NCI-H2107 treated with DMSO at 0.1 percent for 48 hours (cell line): Measurements from ENCODE around the gene PITPNC1.
"Not testable (repeated sequence)": the region's sequence is repeated elsewhere in the genome, so short reads cannot be mapped to it uniquely, and the experiment has no call there.

Source experiments
- DNase-seq: peaks from one replicate; lab custom pipeline; 2025; ENCODE audit not compliant: unreplicated experiment; lab: John Stamatoyannopoulos, UW

Gene PITPNC1

GRCh38 chr17:67456103-67456502, 79.0 kb downstream of the PITPNC1 start:
- DNase-seq, result no peak

GRCh38 chr17:67456889-67457288, 79.8 kb downstream of the PITPNC1 start:
- no peak for DNase-seq

DNA sequence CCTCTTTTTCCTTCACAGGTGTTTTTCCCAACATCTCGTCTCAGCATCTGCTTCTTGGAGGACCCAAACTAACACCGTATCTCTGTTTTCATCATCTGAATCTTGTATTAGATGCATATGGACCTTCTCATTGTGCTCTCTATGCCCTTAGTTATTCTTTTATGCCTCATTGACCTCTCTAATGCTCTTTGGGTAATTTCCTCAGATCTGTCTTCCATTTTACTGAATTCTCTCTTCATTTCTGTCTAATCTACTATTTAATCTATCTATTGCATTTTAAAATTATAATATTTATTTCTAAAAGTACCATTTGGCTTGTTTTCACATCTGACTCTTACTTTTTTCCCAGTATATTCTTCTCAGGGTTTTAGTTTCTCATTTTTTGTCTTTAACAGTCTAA, 81.1 kb downstream of the PITPNC1 start:
- DNase-seq, result no peak

DNA sequence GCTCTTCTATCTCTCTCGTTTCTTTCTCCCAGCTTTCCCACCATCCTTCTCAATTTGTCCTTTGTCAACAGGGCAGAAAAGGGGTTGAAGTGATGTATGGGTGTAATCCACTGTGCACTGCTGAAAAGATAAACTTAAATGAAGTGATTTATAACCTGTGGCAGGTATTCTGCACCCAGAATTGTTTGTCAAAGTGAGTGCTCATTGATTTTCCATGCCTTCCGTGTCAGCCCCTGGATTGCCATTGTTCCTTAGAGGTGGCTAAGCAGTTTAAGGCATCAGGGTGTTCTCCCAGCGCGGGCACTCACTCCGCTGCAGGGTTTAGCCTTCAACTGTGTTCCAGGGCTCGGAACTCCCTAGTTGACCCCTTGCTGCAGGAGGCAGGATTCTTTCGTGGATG, 82.9 kb downstream of the PITPNC1 start:
- DNase-seq, result no peak

GRCh38 chr17:67461228-67461780, 84.2 kb downstream of the PITPNC1 start:
- DNase-seq, result no peak

GRCh38 chr17:67461876-67462275, 84.8 kb downstream of the PITPNC1 start:
- DNase-seq, result no peak

- no peak for DNase-seq
Observed at GRCh38 chr17:67466251-67466796, 89.2 kb downstream of the PITPNC1 start.

- DNase-seq, result peak; percentile 55
Observed at GRCh38 chr17:67467500-67468455, 90.7 kb downstream of the PITPNC1 start.

- DNase-seq, result no peak
Observed at GRCh38 chr17:67469208-67469980, 92.3 kb downstream of the PITPNC1 start.

DNA sequence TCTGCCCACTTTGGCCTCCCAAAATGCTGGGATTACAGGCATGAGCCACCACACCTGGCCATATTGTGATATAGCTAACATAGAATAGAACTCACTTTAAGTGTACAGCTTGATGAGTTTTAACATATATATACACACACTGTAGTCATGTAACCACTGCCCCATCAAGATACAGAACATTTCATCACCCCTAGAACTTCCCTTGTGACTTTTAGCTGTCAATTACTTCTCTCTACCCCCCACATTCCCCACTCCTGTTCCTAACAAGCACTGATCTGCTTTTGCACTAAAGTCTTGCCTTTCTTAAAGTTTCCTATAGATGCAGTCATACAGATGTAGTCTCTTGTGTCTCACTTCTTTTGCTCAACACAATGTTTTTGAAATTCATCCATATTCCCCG, 93.1 kb downstream of the PITPNC1 start:
- no peak for DNase-seq

- DNase-seq, result no peak
Observed at GRCh38 chr17:67471118-67471517, 94.0 kb downstream of the PITPNC1 start.

- DNase-seq, result not testable (repeated sequence)
Observed at GRCh38 chr17:67472606-67473005, 95.5 kb downstream of the PITPNC1 start.

DNA sequence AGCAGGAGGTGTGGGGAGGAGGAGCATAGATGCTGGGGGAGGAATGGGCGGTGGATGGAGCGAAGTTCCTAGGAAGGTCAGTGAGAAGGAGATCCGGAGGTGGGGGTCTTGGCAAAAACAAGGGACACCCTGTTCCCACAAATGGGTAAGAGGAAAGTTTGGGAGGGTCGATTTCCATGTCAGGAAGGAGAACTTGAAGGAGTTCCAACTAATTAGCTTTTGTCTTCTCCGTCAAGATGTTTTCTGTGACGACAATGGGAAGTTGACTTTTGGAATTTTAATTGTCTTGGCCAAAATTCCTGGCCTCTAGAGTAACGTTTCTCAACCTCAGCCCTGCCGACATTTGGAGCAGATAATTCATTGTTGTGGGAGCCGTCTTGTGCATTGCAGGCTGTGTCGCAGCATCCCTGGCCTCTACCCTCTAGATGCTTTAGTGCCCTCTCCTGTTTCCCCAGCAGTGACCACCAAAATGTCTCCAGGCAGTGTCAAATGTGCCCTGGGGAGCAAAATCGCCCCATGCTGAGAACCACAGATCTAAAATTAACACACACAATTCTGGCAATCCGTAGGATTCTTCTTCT, 97.1 kb downstream of the PITPNC1 start:
- DNase-seq, result no peak

- DNase-seq, result peak; percentile 78
Observed at GRCh38 chr17:67475161-67475937, 98.3 kb downstream of the PITPNC1 start.

GRCh38 chr17:67476787-67477335, 99.8 kb downstream of the PITPNC1 start:
- DNase-seq, result no peak

- DNase-seq, result no peak
Observed at GRCh38 chr17:67477687-67478086, 100.6 kb downstream of the PITPNC1 start.

DNA sequence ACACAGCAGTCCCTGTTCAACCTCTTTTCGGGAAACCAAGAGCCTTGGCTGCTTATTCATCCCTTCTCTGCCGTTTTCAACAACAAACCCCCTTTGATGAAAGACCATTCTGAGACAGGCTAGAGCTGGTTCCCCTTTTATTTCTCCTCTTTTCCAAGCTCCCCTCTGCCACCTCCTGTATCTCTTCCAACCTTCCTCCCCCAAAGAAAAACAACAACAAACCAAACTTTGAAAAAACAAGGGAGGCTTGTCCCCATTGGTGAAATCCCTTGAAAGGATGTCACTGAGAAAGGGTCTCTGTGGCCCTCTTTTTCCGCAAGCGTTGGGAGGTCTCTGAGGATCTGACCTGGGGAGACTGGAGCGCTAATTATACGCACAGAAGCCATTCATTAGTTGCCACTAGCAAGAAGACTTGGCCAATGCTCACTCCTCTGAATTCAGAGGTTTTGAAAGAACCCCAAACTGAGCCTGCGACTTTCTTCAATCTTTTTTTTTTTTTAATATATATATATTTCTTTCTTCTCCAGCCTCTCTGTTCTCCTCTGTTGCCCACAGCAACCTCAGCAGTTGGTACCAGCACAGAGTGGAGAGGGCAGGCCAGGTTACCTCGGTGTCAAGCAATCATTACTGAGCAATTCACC, 101.4 kb downstream of the PITPNC1 start:
- DNase-seq, result no peak

GRCh38 chr17:67479148-67479547, 102.1 kb downstream of the PITPNC1 start:
- no peak for DNase-seq

DNA sequence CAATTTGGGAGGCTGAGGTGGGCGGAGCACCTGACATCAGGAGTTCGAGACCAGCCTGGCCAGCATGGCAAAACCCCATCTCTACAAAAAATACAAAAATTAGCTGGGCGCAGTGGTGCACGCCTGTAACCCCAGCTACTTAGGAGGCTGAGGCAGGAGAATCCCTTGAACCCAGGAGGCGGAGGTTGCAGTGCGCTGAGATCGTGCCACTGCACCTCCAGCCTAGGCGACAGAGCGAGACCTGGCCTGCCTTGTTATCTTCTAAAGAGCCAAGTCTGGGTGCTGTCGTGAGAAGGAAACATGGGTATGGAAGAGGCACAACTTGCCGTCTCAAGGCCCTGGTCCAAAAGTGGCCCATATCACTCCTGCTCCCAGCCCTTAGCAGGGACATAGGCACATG, 103.9 kb downstream of the PITPNC1 start:
- DNase-seq, result not testable (repeated sequence)
